HCT116 (cell line): ENCODE results near the gene OFD1. TPM values are rescaled to one million over a fixed set of nuclear protein-coding genes. Genes with fewer than 3 reads are reported as not detected.

Experiments
- ATAC-seq: fragments of 200-7000 bp; cut with Tn5 transposase; 2 replicates; pipeline ENCODE4 v1.9.1; 2020; ENCODE audit warnings: mild to moderate bottlenecking, moderate library complexity
- BruUV-seq: library from RNA; stranded (reverse); fragments of 400-500 nt; replicated peaks from 2 replicates; lab custom pipeline; 2021; lab: Mats Ljungman, UMichigan
- CTCF ChIA-PET: fragments of 300-600 bp; sonication (Branson Sonifier 250); formaldehyde crosslinking; loops from one replicate; lab custom pipeline; 2021; ENCODE audit warnings: antibody characterized with exemption; lab: Charles Lee
- POLR2A ChIA-PET: fragments of 300-600, 350-600 bp; sonication (Branson Sonifier 250); formaldehyde crosslinking; loops from one replicate; lab custom pipeline; 2021; ENCODE audit warnings: antibody characterized with exemption; lab: Charles Lee
- RAD21 ChIA-PET, 2 experiments: fragments of 300-600 bp; sonication (Branson Sonifier 250); formaldehyde crosslinking; loops; one replicate each; lab custom pipeline; 2023; ENCODE audit warnings: low total read pairs in 2 of 2; ENCODE audit not compliant: uncharacterized antibody in 2 of 2, unreplicated experiment in 2 of 2, low non-redundant PET in 1 of 2; lab: Charles Lee
- DNase-seq: peaks from one replicate; pipeline ENCODE4 v3.0.0-alpha.2; 2010; ENCODE audit warnings: low read depth, low spot score
- H2AFZ ChIP-seq: fragments of 200-600 bp; shearing (Covaris generic), sonication (generic); 2 replicates; pipeline ENCODE4 v1.6.1; 2017; ENCODE audit warnings: low read depth, mixed run types, mixed read lengths, antibody characterized with exemption, low read length; ENCODE audit not compliant: poor library complexity, severe bottlenecking
- H3K27ac ChIP-seq: 2 replicates; pipeline ENCODE4 v1.5.1; 2012; ENCODE audit warnings: low read depth, low read length
- H3K27me3 ChIP-seq: fragments of 200-600 bp; sonication (generic); 2 replicates; pipeline ENCODE4 v1.6.1; 2016; ENCODE audit warnings: mixed run types, low read length, mixed read lengths; ENCODE audit not compliant: insufficient read depth
- H3K36me3 ChIP-seq, 2 experiments: fragments of 200-500 bp in 1 of 2; fragments of 200-600 bp in 1 of 2; sonication (Bioruptor generic) in 1 of 2; sonication (generic) in 1 of 2; 2 replicates each; pipeline versions ENCODE4 v1.5.1 to v1.6.1; 2014 to 2016; ENCODE audit warnings: low read length in 2 of 2, inconsistent platforms in 1 of 2, mixed read lengths in 1 of 2, mixed run types in 1 of 2; ENCODE audit not compliant: insufficient read depth in 2 of 2, control insufficient read depth in 1 of 2
- H3K4me1 ChIP-seq, 2 experiments: fragments of 200-600 bp in 1 of 2; sonication (generic) in 1 of 2; 2 replicates each; pipeline versions ENCODE4 v1.5.1 to v1.6.1; 2012 to 2017; ENCODE audit warnings: low read length in 2 of 2, inconsistent platforms in 1 of 2, mild to moderate bottlenecking in 1 of 2, mixed read lengths in 1 of 2, mixed run types in 1 of 2, moderate library complexity in 1 of 2; ENCODE audit not compliant: insufficient read depth in 2 of 2, control insufficient read depth in 1 of 2
- H3K4me2 ChIP-seq: fragments of 200-600 bp; sonication (generic); 2 replicates; pipeline ENCODE4 v1.6.1; 2017; ENCODE audit warnings: mixed run types, low read length, mixed read lengths
- H3K4me3 ChIP-seq, 2 experiments: fragments of 200-600 bp in 1 of 2; sonication (generic) in 1 of 2; replicated peaks in 1 of 2; 2 replicates each; pipeline ENCODE4 v1.5.1; 2011 to 2016; ENCODE audit warnings: low read length in 2 of 2, control low read depth in 1 of 2, low read depth in 1 of 2, mild to moderate bottlenecking in 1 of 2, mixed read lengths in 1 of 2, mixed run types in 1 of 2
- H3K79me2 ChIP-seq: fragments of 200-600 bp; sonication (generic); 2 replicates; pipeline ENCODE4 v1.6.1; 2017; ENCODE audit warnings: mild to moderate bottlenecking, mixed run types, low read length, moderate library complexity, mixed read lengths; ENCODE audit not compliant: insufficient read depth
- H3K9ac ChIP-seq: fragments of 200-600 bp; sonication (generic); 2 replicates; pipeline ENCODE4 v1.6.1; 2016; ENCODE audit warnings: low read length, mixed read lengths
- H3K9me2 ChIP-seq: fragments of 200-600 bp; sonication (generic), shearing (Covaris generic); 2 replicates; pipeline ENCODE4 v1.6.1; 2017; ENCODE audit warnings: mixed run types, mild to moderate bottlenecking, moderate library complexity; ENCODE audit not compliant: insufficient read depth
- H3K9me3 ChIP-seq, 2 experiments: fragments of 200-500 bp in 1 of 2; fragments of 200-600 bp in 1 of 2; sonication (Bioruptor generic) in 1 of 2; sonication (generic) in 1 of 2; 2 replicates each; pipeline ENCODE4 v1.6.1; 2014 to 2017; ENCODE audit warnings: low read length in 2 of 2, mixed read lengths in 2 of 2, inconsistent platforms in 1 of 2, low read depth in 1 of 2, mild to moderate bottlenecking in 1 of 2, mixed run types in 1 of 2, moderate library complexity in 1 of 2; ENCODE audit not compliant: control insufficient read depth in 1 of 2, insufficient read depth in 1 of 2
- H4K20me1 ChIP-seq: fragments of 200-600 bp; sonication (generic), shearing (Covaris generic); 2 replicates; pipeline ENCODE4 v1.6.1; 2017; ENCODE audit warnings: mixed run types, mild to moderate bottlenecking, moderate library complexity; ENCODE audit not compliant: insufficient read depth
- EZH2 ChIP-seq: fragments of 200-600 bp; sonication (generic); IDR thresholded peaks from 2 replicates; pipeline ENCODE4 v1.6.1; 2017; ENCODE audit warnings: antibody characterized with exemption, mixed run types
- FOSL1 ChIP-seq: IDR thresholded peaks from 2 replicates; pipeline ENCODE4 v1.6.1; 2012; ENCODE audit warnings: low read depth
- SP1 ChIP-seq: IDR thresholded peaks from 2 replicates; pipeline ENCODE4 v1.6.1; 2012; ENCODE audit warnings: low read depth
- intact Hi-C: fragments of 100-400 bp; cut with micrococcal nuclease; formaldehyde crosslinking; loops from 2 replicates; pipeline ENCODE4 v1.10.0; 2022
- total RNA-seq: library from RNA; stranded (reverse); gene quantifications from one replicate; pipeline ENCODE4 v1.2.1, GENCODE V29; 2021; ENCODE audit not compliant: unreplicated experiment
- TF ChIP-seq, protein P1 (sequence below), 3 experiments: fragments of 200-600 bp in 1 of 3; sonication (generic) in 1 of 3; IDR thresholded peaks in 2 of 3; conservative IDR thresholded peaks in 1 of 3; 2 replicates each; pipeline ENCODE4 v1.5.1; 2012 to 2017; ENCODE audit warnings: low read depth in 2 of 3, low read length in 2 of 3, antibody characterized with exemption in 1 of 3, borderline replicate concordance in 1 of 3, control low read depth in 1 of 3, mild to moderate bottlenecking in 1 of 3, mixed read lengths in 1 of 3, mixed run types in 1 of 3, moderate library complexity in 1 of 3; ENCODE audit not compliant: insufficient read depth in 1 of 3

Gene OFD1
- total RNA-seq, 1 experiment from 2014 or later = 18.0 TPM

DNA sequence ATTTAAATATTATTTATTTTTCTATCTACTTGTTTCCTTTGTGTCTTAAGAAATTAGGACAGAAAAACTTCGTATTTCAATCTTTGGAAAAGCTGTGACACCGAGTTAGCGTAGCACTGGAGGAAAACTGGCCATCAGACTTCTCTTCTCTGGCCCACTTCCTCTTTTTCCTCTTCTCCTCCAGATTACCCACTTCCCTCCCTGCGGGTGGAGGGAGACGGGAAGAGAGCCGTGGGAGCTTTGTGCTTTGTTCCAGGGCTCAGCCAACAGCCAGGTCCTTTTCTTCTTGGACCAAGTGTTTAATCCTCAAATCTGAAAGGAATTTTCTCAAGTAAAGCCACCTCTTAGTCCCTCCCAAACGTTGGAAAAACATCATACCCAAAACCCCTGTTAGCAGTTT, 29.7 kb downstream of the OFD1 start:
- H3K9me3 ChIP-seq = no peaks in the 10 kb centered on the region
- POLR2A ChIA-PET = no interaction called here
- CTCF ChIA-PET = no interaction called here
- no TSS peak for BruUV-seq
- TF ChIP-seq SP1 = no peak
- no peak for TF ChIP-seq FOSL1
- no peaks in the 10 kb centered on the region for H3K79me2 ChIP-seq
- no peak overlapping the region for H3K4me3 ChIP-seq
- no peaks in the 10 kb centered on the region for H3K27me3 ChIP-seq
- H3K9ac ChIP-seq = no peak overlapping the region
- intact Hi-C loops = no loop called here
- no peak overlapping the region for H2AFZ ChIP-seq
- no peaks in the 10 kb centered on the region for H3K9me2 ChIP-seq
- no peak for ATAC-seq
- H4K20me1 ChIP-seq = no peaks in the 10 kb centered on the region
- H3K4me1 ChIP-seq = no peaks in the 10 kb centered on the region
- no peak overlapping the region for H3K27ac ChIP-seq
- no peak for DNase-seq
- RAD21 ChIA-PET = no interaction called here
- no peak overlapping the region for H3K4me2 ChIP-seq
- H3K36me3 ChIP-seq = peaks cover 6 to 11% of the 10 kb centered on the region in 2 experiments; a peak in 2 of 4 replicates

DNA sequence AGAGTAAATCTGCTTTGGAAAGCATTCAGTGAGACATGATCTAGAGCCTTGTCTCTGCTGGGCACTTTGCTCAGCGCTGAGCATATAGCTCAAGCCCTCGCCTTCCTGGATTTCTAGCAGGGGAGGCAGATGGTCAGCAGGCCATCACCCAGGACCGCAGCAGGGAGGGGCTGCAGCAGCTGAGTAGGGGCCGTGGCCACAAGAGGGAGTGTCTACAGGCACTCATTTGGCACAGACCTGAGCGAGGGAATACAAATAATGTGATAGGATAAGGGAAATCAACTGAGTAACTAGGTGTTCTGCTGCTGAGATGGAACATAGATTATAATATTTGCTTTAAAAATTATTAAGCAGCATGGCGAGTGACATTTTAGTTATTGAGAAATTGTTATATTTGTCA, 30.2 kb downstream of the OFD1 start:
- H3K27ac ChIP-seq = no peak overlapping the region
- no peak overlapping the region for H2AFZ ChIP-seq
- H4K20me1 ChIP-seq = no peaks in the 10 kb centered on the region
- ChIA-PET RAD21 (no interaction called here), POLR2A (no interaction called here), CTCF (no interaction called here)
- no peak overlapping the region for H3K4me2 ChIP-seq
- no peak overlapping the region for H3K9ac ChIP-seq
- peak; percentile 52; the same call in 1 of the 2 replicates for ATAC-seq
- no peaks in the 10 kb centered on the region for H3K79me2 ChIP-seq
- DNase-seq = no peak
- no peaks in the 10 kb centered on the region for H3K4me1 ChIP-seq
- no peaks in the 10 kb centered on the region for H3K9me3 ChIP-seq
- TF ChIP-seq, protein P1, sequence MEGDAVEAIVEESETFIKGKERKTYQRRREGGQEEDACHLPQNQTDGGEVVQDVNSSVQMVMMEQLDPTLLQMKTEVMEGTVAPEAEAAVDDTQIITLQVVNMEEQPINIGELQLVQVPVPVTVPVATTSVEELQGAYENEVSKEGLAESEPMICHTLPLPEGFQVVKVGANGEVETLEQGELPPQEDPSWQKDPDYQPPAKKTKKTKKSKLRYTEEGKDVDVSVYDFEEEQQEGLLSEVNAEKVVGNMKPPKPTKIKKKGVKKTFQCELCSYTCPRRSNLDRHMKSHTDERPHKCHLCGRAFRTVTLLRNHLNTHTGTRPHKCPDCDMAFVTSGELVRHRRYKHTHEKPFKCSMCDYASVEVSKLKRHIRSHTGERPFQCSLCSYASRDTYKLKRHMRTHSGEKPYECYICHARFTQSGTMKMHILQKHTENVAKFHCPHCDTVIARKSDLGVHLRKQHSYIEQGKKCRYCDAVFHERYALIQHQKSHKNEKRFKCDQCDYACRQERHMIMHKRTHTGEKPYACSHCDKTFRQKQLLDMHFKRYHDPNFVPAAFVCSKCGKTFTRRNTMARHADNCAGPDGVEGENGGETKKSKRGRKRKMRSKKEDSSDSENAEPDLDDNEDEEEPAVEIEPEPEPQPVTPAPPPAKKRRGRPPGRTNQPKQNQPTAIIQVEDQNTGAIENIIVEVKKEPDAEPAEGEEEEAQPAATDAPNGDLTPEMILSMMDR (IDR thresholded peaks at IDR 0.05 in 2 of 3, conservative IDR thresholded peaks at IDR 0.05 in 1 of 3; ENCODE audit: borderline replicate concordance in 1 of 3, insufficient read depth in 1 of 3, low read depth in 2 of 3, low read length in 2 of 3) = 0 out of 6 replicates have a peak, but pooled peaks of 1 of the 3 experiments have one; percentile 18
- TF ChIP-seq EZH2 = no peak
- H3K27me3 ChIP-seq = no peaks in the 10 kb centered on the region
- intact Hi-C loops = no loop called here
- H3K9me2 ChIP-seq = no peaks in the 10 kb centered on the region
- BruUV-seq = no TSS peak
- no peak overlapping the region for H3K4me3 ChIP-seq
- H3K36me3 ChIP-seq = peaks cover 6 to 11% of the 10 kb centered on the region in 2 experiments; a peak in 2 of 4 replicates
